Epithelial cell of proximal tubule (primary cell): Measurements from ENCODE around the gene KLHL10. TPM values are rescaled to one million over a fixed set of nuclear protein-coding genes. Genes with fewer than 3 reads are reported as not detected.
A peak's percentile ranks its signal among the peaks of the same experiment; 100 is the strongest.

Source experiments
- DNase-seq: peaks from one replicate; pipeline ENCODE4 v3.0.0-alpha.2; 2011; ENCODE audit warnings: low read depth
- H3K4me3 ChIP-seq: 2 replicates; pipeline ENCODE4 v1.5.1; 2011; ENCODE audit warnings: low read depth, mild to moderate bottlenecking, low read length
- CTCF ChIP-seq: conservative IDR thresholded peaks from 2 replicates; pipeline ENCODE4 v1.5.1; 2012; ENCODE audit warnings: low read depth, mild to moderate bottlenecking, low read length
- total RNA-seq: library from RNA; depleted of rRNA; stranded (reverse); fragments of >200 nt; gene quantifications from 2 replicates; pipeline ENCODE4 v1.2.3, GENCODE V29; 2015

Gene KLHL10
- total RNA-seq, 1 donor from 2014 or later = not detected

- no peak for TF ChIP-seq CTCF
- H3K4me3 ChIP-seq = peak within 1 kb of the TSS; percentile 93
- DNase-seq = peak; percentile 15
These were observed 27.4 kb downstream of the KLHL10 start, which contains the start of gene KLHL11 for GRCh38 chr17:41864836-41865595. KLHL11 (minus strand) TSS chr17:41865423; CDS start chr17:41865370, 53 bp downstream.

DNA sequence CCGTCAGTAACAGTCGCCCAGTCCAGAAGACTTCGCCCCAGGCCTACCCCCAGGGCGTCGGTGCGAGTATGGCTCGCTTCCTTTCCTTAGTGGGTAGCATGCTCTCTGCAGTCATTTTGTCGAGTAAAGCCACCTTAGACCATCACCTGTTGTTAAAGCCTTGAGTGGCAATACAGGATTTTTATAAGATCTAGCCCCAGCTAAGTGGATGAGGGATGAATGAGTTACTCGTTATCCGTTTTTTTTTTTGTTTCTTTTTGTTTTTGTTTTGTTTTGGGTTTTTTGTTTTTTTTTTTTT is 27.9 kb downstream of the KLHL10 start:
- peak; percentile 16 for DNase-seq
- TF ChIP-seq CTCF = no peak
- peak overlapping the region; percentile 93 for H3K4me3 ChIP-seq

GRCh38 chr17:41868568-41868967 is 30.9 kb downstream of the KLHL10 start:
- DNase-seq = no peak
- no peak overlapping the region for H3K4me3 ChIP-seq
- no peak for TF ChIP-seq CTCF

DNA sequence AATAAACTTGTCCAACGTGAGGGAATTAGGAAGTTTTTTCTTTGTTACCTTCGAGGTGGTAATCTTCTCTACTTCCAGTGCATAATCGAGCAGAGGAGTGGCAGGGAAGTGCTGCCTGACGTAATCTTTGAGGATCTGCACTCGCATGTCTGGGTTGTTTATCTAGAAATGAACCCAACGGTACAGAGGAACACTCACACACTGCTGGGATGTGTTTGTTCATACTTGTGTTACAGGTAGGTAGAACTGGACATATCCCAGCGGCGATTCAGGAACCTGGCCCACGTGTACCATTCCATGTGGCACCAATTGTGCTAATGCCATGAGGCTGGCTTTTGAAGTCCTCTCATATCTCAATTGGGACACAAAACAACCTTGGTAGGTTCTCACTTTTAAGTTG is 31.8 kb downstream of the KLHL10 start:
- no peak overlapping the region for H3K4me3 ChIP-seq
- TF ChIP-seq CTCF = no peak
- no peak for DNase-seq

DNA sequence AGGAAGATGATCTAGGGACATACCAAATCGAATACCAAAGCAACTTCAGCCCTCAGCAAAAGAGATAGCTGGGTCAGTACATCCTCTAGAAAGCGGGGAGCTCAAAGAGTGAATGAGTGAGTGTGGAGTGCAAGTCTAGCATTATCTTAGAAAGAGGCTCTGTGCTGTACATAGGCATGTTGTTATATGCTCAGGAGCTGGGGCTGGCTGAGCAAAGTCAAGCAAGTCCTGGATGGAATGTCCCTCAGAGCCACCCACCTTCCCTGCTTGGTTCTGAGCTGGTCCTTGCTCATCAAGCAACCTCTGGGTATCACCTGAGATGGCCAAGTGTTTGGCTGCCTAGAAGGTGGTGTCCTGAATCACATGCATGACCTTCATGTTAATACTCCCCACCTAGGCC is 32.5 kb downstream of the KLHL10 start:
- no peak overlapping the region for H3K4me3 ChIP-seq
- no peak for DNase-seq
- TF ChIP-seq CTCF = no peak

DNA sequence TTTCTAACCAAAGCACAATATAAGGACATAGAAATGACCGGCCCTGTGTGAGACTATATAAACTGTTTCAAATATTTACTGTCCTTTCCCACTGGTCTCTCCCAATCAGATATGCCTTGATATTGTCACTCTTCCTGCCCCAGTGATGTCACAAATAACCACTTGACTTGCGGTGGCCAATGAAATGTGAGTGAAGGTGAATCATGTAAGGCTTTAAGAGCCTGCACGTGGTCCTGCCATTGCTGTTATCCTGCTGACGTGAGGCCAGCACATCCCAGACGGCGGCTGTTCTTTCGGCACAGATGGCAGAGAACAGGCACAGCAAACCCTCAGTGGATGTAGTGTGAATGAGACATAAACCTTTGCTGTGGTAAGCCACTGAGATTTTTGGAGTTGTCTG is 33.0 kb downstream of the KLHL10 start:
- H3K4me3 ChIP-seq = no peak overlapping the region
- no peak for DNase-seq
- TF ChIP-seq CTCF = no peak

DNA sequence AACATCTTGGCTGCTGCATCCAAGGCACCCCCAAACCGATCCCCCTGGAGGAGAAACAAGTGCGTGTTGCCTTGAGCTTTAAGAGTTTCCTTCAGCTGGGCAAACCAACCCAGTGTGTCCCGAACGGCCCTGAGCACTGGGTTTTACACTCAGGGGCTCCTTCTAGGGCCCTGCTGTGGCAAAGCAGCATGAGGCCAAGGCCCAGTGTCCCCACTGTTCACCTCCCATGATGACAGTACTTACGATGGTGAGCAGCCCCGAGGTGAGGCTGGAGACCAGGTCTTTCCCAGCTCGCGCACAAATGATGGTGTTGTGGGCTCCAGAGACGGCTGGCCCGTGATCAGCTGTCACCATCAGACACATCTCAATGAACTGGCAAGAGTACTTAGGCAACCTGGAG is 34.2 kb downstream of the KLHL10 start:
- no peak for DNase-seq
- H3K4me3 ChIP-seq = no peak overlapping the region
- TF ChIP-seq CTCF = no peak
